H1 (cell line): ENCODE results near the gene PBX1. TPM values are rescaled to one million over a fixed set of nuclear protein-coding genes. Genes with fewer than 3 reads are reported as not detected.

ENCODE experiments used
- CTCF ChIA-PET: fragments of 300-600 bp; sonication (Branson Sonifier 250); formaldehyde crosslinking; loops from one replicate; lab custom pipeline; 2021; ENCODE audit not compliant: partially characterized antibody; lab: Charles Lee
- POLR2A ChIA-PET: fragments of 300-600 bp; sonication (Branson Sonifier 250); formaldehyde crosslinking; loops from one replicate; lab custom pipeline; 2021; ENCODE audit warnings: inconsistent platforms; ENCODE audit not compliant: partially characterized antibody; lab: Charles Lee
- DNase-seq, 2 experiments: peaks; one replicate each; pipeline versions ENCODE4 v3.0.0 to v3.0.0-alpha.2; 2010 to 2022; ENCODE audit warnings: low spot score in 2 of 2, low read depth in 1 of 2, mixed read lengths in 1 of 2
- FAIRE-seq: peaks from 2 replicates; lab custom pipeline; 2011; peaks lifted over from hg19 to GRCh38; lab: Jason Lieb, UNC
- H2AFZ ChIP-seq: 2 replicates; pipeline ENCODE4 v1.8.1; 2012; ENCODE audit warnings: low read length, inconsistent platforms
- H2AK5ac ChIP-seq: 2 replicates; pipeline ENCODE4 v1.6.1; 2013; ENCODE audit warnings: low read depth, low read length
- H2BK120ac ChIP-seq: replicated peaks from 2 replicates; pipeline ENCODE3; 2013; ENCODE audit warnings: low read depth, low read length, inconsistent platforms
- H2BK12ac ChIP-seq: 2 replicates; pipeline ENCODE4 v1.6.1; 2013; ENCODE audit warnings: low read depth, low read length
- H2BK15ac ChIP-seq: 2 replicates; pipeline ENCODE4 v1.6.1; 2013; ENCODE audit warnings: low read length
- H2BK20ac ChIP-seq: 2 replicates; pipeline ENCODE4 v1.6.1; 2013; ENCODE audit warnings: low read length
- H2BK5ac ChIP-seq: 2 replicates; pipeline ENCODE4 v1.6.1; 2013; ENCODE audit warnings: low read depth, low read length
- H3K14ac ChIP-seq: 2 replicates; pipeline ENCODE4 v1.6.1; 2013; ENCODE audit warnings: inconsistent platforms; ENCODE audit not compliant: insufficient read length
- H3K18ac ChIP-seq: 2 replicates; pipeline ENCODE4 v1.6.1; 2013; ENCODE audit warnings: low read length; ENCODE audit errors: extremely low read depth
- H3K23ac ChIP-seq: 2 replicates; pipeline ENCODE4 v1.6.1; 2013; ENCODE audit warnings: inconsistent platforms; ENCODE audit not compliant: insufficient read length
- H3K23me2 ChIP-seq: 2 replicates; pipeline ENCODE4 v1.6.1; 2013; ENCODE audit warnings: low read depth, low read length
- H3K27ac ChIP-seq: 2 replicates; pipeline ENCODE4 v1.6.1; 2011; ENCODE audit warnings: low read depth, low read length, inconsistent platforms
- H3K27me3 ChIP-seq, 4 experiments: replicated peaks in 1 of 4; 1 replicate in 1 of 4; 2 replicates in 3 of 4; pipeline versions ENCODE4 v1.6.1 to v1.8.1; 2011 to 2013; ENCODE audit warnings: low read length in 3 of 4, mild to moderate bottlenecking in 3 of 4, inconsistent platforms in 2 of 4, mixed read lengths in 2 of 4, moderate library complexity in 1 of 4; ENCODE audit not compliant: control insufficient read depth in 3 of 4, insufficient read depth in 3 of 4; ENCODE audit errors: extremely low read depth in 1 of 4
- H3K36me3 ChIP-seq, 4 experiments: 2 replicates each; pipeline versions ENCODE4 v1.6.1 to v1.8.1; 2011 to 2013; ENCODE audit warnings: mild to moderate bottlenecking in 4 of 4, low read length in 3 of 4, moderate library complexity in 2 of 4, control low read depth in 1 of 4, inconsistent platforms in 1 of 4; ENCODE audit not compliant: insufficient read depth in 4 of 4, control insufficient read depth in 2 of 4
- H3K4ac ChIP-seq: replicated peaks from 2 replicates; pipeline ENCODE3; 2013; ENCODE audit warnings: low read length, low read depth, mixed read lengths, inconsistent platforms; ENCODE audit not compliant: insufficient read length
- H3K4me1 ChIP-seq, 4 experiments: replicated peaks in 1 of 4; 1 replicate in 1 of 4; 2 replicates in 3 of 4; pipeline versions ENCODE4 v1.6.1 to v1.8.1; 2011 to 2013; ENCODE audit warnings: low read length in 3 of 4, inconsistent platforms in 2 of 4, mixed read lengths in 1 of 4; ENCODE audit not compliant: insufficient read depth in 4 of 4, control insufficient read depth in 3 of 4
- H3K4me2 ChIP-seq, 2 experiments: 2 replicates each; pipeline versions ENCODE4 v1.6.1 to v1.8.1; 2011 to 2013; ENCODE audit warnings: low read depth in 2 of 2, low read length in 2 of 2, control low read depth in 1 of 2, inconsistent platforms in 1 of 2, mild to moderate bottlenecking in 1 of 2; ENCODE audit not compliant: insufficient read depth in 1 of 2
- H3K4me3 ChIP-seq, 4 experiments: fragments of 200-600, 300-600 bp in 1 of 4; sonication (generic), shearing (Covaris generic), sonication (Bioruptor Twin) in 1 of 4; 2 replicates each; pipeline versions ENCODE4 v1.5.1 to v1.8.1; 2011 to 2016; ENCODE audit warnings: low read length in 4 of 4, low read depth in 3 of 4, control low read depth in 2 of 4, inconsistent platforms in 2 of 4, mild to moderate bottlenecking in 2 of 4, mixed read lengths in 1 of 4, moderate library complexity in 1 of 4; ENCODE audit not compliant: insufficient read depth in 2 of 4; ENCODE audit errors: extremely low read depth in 1 of 4
- H3K56ac ChIP-seq: replicated peaks from 2 replicates; pipeline ENCODE3; 2013; ENCODE audit warnings: low read depth, mild to moderate bottlenecking, mixed read lengths, low read length, inconsistent platforms; ENCODE audit not compliant: insufficient read length
- H3K79me1 ChIP-seq: 2 replicates; pipeline ENCODE4 v1.6.1; 2013; ENCODE audit warnings: low read depth, low read length, control low read depth
- H3K79me2 ChIP-seq, 2 experiments: 2 replicates each; pipeline versions ENCODE4 v1.6.1 to v1.8.1; 2012 to 2013; ENCODE audit warnings: low read length in 2 of 2, mild to moderate bottlenecking in 2 of 2, inconsistent platforms in 1 of 2; ENCODE audit not compliant: insufficient read depth in 2 of 2, control insufficient read depth in 1 of 2
- H3K9ac ChIP-seq, 4 experiments: replicated peaks in 1 of 4; 1 replicate in 1 of 4; 2 replicates in 3 of 4; pipeline versions ENCODE4 v1.6.1 to v1.8.1; 2011 to 2013; ENCODE audit warnings: low read depth in 3 of 4, low read length in 3 of 4, control low read depth in 2 of 4, mild to moderate bottlenecking in 2 of 4, moderate library complexity in 2 of 4, inconsistent platforms in 1 of 4; ENCODE audit errors: extremely low read depth in 1 of 4
- H3K9me3 ChIP-seq, 2 experiments: 2 replicates each; pipeline versions ENCODE4 v1.6.1 to v1.8.1; 2012 to 2013; ENCODE audit warnings: mild to moderate bottlenecking in 2 of 2, moderate library complexity in 2 of 2, control low read depth in 1 of 2, inconsistent platforms in 1 of 2, low read depth in 1 of 2, low read length in 1 of 2, mixed read lengths in 1 of 2; ENCODE audit not compliant: insufficient read depth in 2 of 2
- H4K20me1 ChIP-seq, 2 experiments: replicated peaks in 1 of 2; 2 replicates each; pipeline versions ENCODE3 to v1.8.1; 2011 to 2013; ENCODE audit warnings: inconsistent platforms in 2 of 2, low read length in 2 of 2, mild to moderate bottlenecking in 1 of 2; ENCODE audit not compliant: insufficient read depth in 2 of 2, control insufficient read depth in 1 of 2
- H4K5ac ChIP-seq: 2 replicates; pipeline ENCODE4 v1.6.1; 2013; ENCODE audit warnings: low read length, low read depth, mixed read lengths, inconsistent platforms; ENCODE audit not compliant: insufficient read length
- H4K8ac ChIP-seq: 2 replicates; pipeline ENCODE4 v1.8.0; 2013; ENCODE audit warnings: mild to moderate bottlenecking, moderate library complexity, low read length, inconsistent platforms; ENCODE audit not compliant: insufficient read depth; ENCODE audit errors: extremely low read depth
- H4K91ac ChIP-seq: replicated peaks from 2 replicates; pipeline ENCODE3; 2013; ENCODE audit warnings: low read length, mixed read lengths, inconsistent platforms; ENCODE audit not compliant: insufficient read length
- CBX8 ChIP-seq: fragments of 300-800, 300-1000 bp; sonication (generic); IDR thresholded peaks from 2 replicates; pipeline ENCODE4 v1.7.1; 2016; ENCODE audit warnings: low read depth, low read length, borderline replicate concordance
- CHD1 ChIP-seq: IDR thresholded peaks from 2 replicates; pipeline ENCODE4 v1.6.1; 2012; ENCODE audit warnings: low read depth, low read length, improper control_type of control experiment
- POU5F1 ChIP-seq: IDR thresholded peaks from 2 replicates; pipeline ENCODE4 v1.6.1; 2011; ENCODE audit warnings: low read depth, mild to moderate bottlenecking, low read length, moderate library complexity
- RBBP5 ChIP-seq: IDR thresholded peaks from 2 replicates; pipeline ENCODE4 v1.7.1; 2012; ENCODE audit warnings: low read depth, mild to moderate bottlenecking, inconsistent platforms, low read length, moderate library complexity, borderline replicate concordance
- SP2 ChIP-seq: IDR thresholded peaks from 2 replicates; pipeline ENCODE4 v1.6.1; 2012; ENCODE audit warnings: mild to moderate bottlenecking, low read length, inconsistent platforms
- SP4 ChIP-seq: IDR thresholded peaks from 2 replicates; pipeline ENCODE4 v1.6.1; 2012; ENCODE audit warnings: low read length, inconsistent platforms
- WGBS, 2 experiments: shearing (Covaris generic) in 1 of 2; methylation state at CpG; one replicate each; pipeline versions ENCODE4 v1.1.6 to v1.1.7; 2013 to 2015; ENCODE audit warnings: low lambda C conversion rate in 2 of 2, mixed read lengths in 2 of 2, inconsistent platforms in 1 of 2, low coverage in 1 of 2, missing lambda C conversion rate in 1 of 2; ENCODE audit not compliant: insufficient replicate concordance in 2 of 2, insufficient coverage in 1 of 2, insufficient read length in 1 of 2; ENCODE audit errors: extremely low coverage in 1 of 2, missing lambda C conversion rate in 1 of 2; 5-methylcytosine and 5-hydroxymethylcytosine counted together
- polyA plus RNA-seq, 7 experiments: library from polyadenylated mRNA; depleted of rRNA in 3 of 7; stranded (reverse) in 5 of 7; unstranded in 2 of 7; fragments of >200 nt in 5 of 7; fragments of 200-250 nt in 2 of 7; gene quantifications; 1 replicate in 5 of 7; 2 replicates in 1 of 7; 4 replicates in 1 of 7; pipeline versions ENCODE4 v1.2.1 to v1.2.3, GENCODE V29; 2011 to 2013; ENCODE audit warnings: missing spikeins in 2 of 7, mixed read lengths in 2 of 7
- total RNA-seq: library from RNA; stranded (reverse); fragmentation: NEBNext Ultra II Directional; extraction: Animal tissue kit (Norgen Biotek cat#: 25700); gene quantifications from 2 replicates; pipeline ENCODE4 v1.2.1, GENCODE V29; 2021
- TF ChIP-seq, protein P1 (sequence below): IDR thresholded peaks from 2 replicates; pipeline ENCODE4 v1.6.1; 2012; ENCODE audit warnings: low read length, inconsistent platforms

The PBX1 gene
- total and polyA plus RNA-seq, 2 of the 8 experiments (the other 6 are each of a cell fraction or from before 2014, with no cell fraction given), result 87.4 to 124 TPM

DNA sequence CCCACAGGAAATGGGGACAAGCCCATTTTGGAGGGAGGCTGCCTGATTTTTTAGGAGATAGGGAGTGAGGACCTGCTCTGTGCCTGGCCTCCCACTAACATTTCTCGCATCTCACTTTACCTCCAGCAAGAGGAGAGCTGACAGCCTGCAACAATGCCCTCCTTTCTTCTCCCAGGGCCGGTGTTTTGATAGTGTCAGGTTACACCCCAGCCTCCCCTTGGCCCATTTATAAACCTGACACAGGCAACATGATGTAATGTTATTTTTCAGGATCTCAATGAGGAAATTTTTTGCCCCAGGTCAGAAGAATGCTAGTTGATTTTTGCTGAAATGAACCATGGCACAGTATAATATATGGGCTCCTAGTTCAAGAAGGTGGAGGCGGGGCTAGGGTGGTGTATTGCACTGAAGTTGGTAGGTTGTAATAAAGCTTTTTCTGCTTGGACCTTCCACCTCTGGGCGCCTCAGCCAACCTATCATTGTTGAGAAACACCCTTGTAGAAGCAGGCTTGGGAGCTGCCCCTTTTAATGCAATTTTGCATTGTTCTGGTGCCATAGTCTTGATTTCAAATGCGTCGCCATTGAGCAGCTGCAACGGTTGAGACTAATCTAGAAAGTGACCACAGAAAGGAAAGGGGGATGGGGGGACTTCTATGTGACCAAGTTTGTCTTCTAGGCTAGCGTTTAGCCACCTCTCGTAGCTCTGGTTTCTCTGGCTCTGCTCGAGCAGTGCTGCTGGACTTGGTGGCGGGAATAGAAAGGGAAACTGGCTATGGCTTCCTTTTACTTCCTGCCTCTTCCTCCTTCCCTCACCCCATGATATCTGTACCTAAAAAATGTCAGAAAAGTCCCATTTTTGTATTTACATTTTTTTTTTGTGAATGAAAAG lies 53.0 kb downstream of the PBX1 start:
- Histone ChIP-seq H3K18ac (peak overlapping the region; percentile 75), H2BK12ac (no peak overlapping the region), H3K4me1 (peaks cover 15 to 57% (median 45%) of the 10 kb centered on the region in 4 experiments), H3K79me1 (peaks cover 5% of the 10 kb centered on the region), H3K36me3 (no peaks in the 10 kb centered on the region; a peak in 1 of 8 replicates), H3K9me3 (no peaks in the 10 kb centered on the region)
- FAIRE-seq, result no peak
- TF ChIP-seq CBX8 (no peak), CHD1 (no peak), RBBP5 (no peak), SP2 (no peak), POU5F1 (no peak), SP4 (no peak)
- TF ChIP-seq, protein P1, sequence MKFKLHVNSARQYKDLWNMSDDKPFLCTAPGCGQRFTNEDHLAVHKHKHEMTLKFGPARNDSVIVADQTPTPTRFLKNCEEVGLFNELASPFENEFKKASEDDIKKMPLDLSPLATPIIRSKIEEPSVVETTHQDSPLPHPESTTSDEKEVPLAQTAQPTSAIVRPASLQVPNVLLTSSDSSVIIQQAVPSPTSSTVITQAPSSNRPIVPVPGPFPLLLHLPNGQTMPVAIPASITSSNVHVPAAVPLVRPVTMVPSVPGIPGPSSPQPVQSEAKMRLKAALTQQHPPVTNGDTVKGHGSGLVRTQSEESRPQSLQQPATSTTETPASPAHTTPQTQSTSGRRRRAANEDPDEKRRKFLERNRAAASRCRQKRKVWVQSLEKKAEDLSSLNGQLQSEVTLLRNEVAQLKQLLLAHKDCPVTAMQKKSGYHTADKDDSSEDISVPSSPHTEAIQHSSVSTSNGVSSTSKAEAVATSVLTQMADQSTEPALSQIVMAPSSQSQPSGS, result no peak
- TF ChIP-seq, all 59 proteins: peak for 0
- H3K4ac ChIP-seq, result peak overlapping the region; percentile 19
- no peak overlapping the region for H3K23ac ChIP-seq
- ChIA-PET POLR2A (interaction anchor here (0.6 to 2.9 kb wide), 10 partner anchors 9 to 1553 kb away, joined by 3 to 15 read pairs (median 4); partner anchors contain the start of gene PBX1), CTCF (interaction anchor here (0.7 to 2.2 kb wide), 8 partner anchors 9 to 111 kb away, joined by 3 to 9 read pairs (median 4); no protein-coding TSS in a partner anchor)
- H4K20me1 ChIP-seq, result peaks cover 26 to 29% of the 10 kb centered on the region in 2 experiments
- H3K27ac ChIP-seq, result no peak overlapping the region
- peaks cover 16 to 97% of the 10 kb centered on the region in 2 experiments for H3K79me2 ChIP-seq
- no peak overlapping the region for H2AFZ ChIP-seq
- no peak for DNase-seq
- no peak overlapping the region for H2AK5ac ChIP-seq
- H3K4me2 ChIP-seq, result peak overlapping the region; percentile 42 to 51
- H3K14ac ChIP-seq, result no peak overlapping the region
- peak overlapping the region; percentile 16 for H4K5ac ChIP-seq
- H3K56ac ChIP-seq, result no peak overlapping the region
- H2BK5ac ChIP-seq, result peak overlapping the region; percentile 54
- H3K9ac ChIP-seq, result no peak overlapping the region
- WGBS, 2 experiments, result 59% methylated on average over 11 of the region's 11 CpGs; no CpG with 5 or more reads in 1 of the 2 experiments
- H4K91ac ChIP-seq, result peak overlapping the region; percentile 22
- H2BK15ac ChIP-seq, result no peak overlapping the region; the same call in 1 of the 2 replicates
- H2BK120ac ChIP-seq, result no peak overlapping the region
- no peak overlapping the region; the same call in 1 of the 2 replicates for H4K8ac ChIP-seq
- no peak overlapping the region for H2BK20ac ChIP-seq
- peak overlapping the region in 1 of 4 experiments; percentile 35; a peak in 1 of 8 replicates for H3K4me3 ChIP-seq
- H3K27me3 ChIP-seq, result no peaks in the 10 kb centered on the region
- H3K23me2 ChIP-seq, result no peaks in the 10 kb centered on the region; the same call in none of the 2 replicates
